ENCODE data around the gene COL9A2.

GRCh38 chr1:40265919-40266318, 51.2 kb downstream of the COL9A2 start:
- TF ChIP-seq POLR2A (IDR thresholded peaks at IDR 0.05), result no peak
- TF ChIP-seq CTCF (IDR thresholded peaks at IDR 0.05), result no peak

Data from testis (tissue), 2 donors.